SK-N-SH (cell line): ENCODE results near the gene ACOT8. TPM values are rescaled to one million over a fixed set of nuclear protein-coding genes. Genes with fewer than 3 reads are reported as not detected.

Experiments used
- CTCF ChIA-PET: fragments of 300-600, 350-600 bp; formaldehyde crosslinking; extraction: SDS; loops from one replicate; lab custom pipeline; 2021; lab: Yijun Ruan, JAX
- POLR2A ChIA-PET: fragments of 350-600 bp; sonication (Branson Sonifier 250); formaldehyde crosslinking; extraction: SDS; loops from one replicate; lab custom pipeline; 2020; ENCODE audit warnings: antibody characterized with exemption, inconsistent platforms; lab: Yijun Ruan, JAX
- DNase-seq: peaks from one replicate; pipeline ENCODE4 v3.0.0; 2012
- H2AFZ ChIP-seq: fragments of 200-600 bp; sonication (generic); 2 replicates; pipeline ENCODE4 v1.8.1; 2016; ENCODE audit warnings: antibody characterized with exemption, mild to moderate bottlenecking, low read depth
- H3F3A ChIP-seq: fragments of 200-600 bp; sonication (generic); replicated peaks from 2 replicates; pipeline ENCODE3; 2016; ENCODE audit warnings: antibody characterized with exemption, mild to moderate bottlenecking; ENCODE audit not compliant: insufficient read depth
- H3K27ac ChIP-seq, 2 experiments: fragments of 200-500 bp in 1 of 2; fragments of 200-600 bp in 1 of 2; sonication (Bioruptor generic) in 1 of 2; sonication (generic), shearing (Covaris generic) in 1 of 2; 2 replicates each; pipeline versions ENCODE4 v1.5.1 to v1.6.1; 2014 to 2016; ENCODE audit warnings: low read depth in 2 of 2, inconsistent platforms in 1 of 2, low read length in 1 of 2, mild to moderate bottlenecking in 1 of 2, mixed read lengths in 1 of 2
- H3K27me3 ChIP-seq: fragments of 200-600 bp; sonication (generic), shearing (Covaris generic); 2 replicates; pipeline ENCODE4 v1.6.1; 2016; ENCODE audit warnings: mixed run types; ENCODE audit not compliant: insufficient read depth
- H3K36me3 ChIP-seq, 2 experiments: fragments of 200-500 bp in 1 of 2; fragments of 200-600 bp in 1 of 2; sonication (Bioruptor generic) in 1 of 2; sonication (generic) in 1 of 2; replicated peaks in 1 of 2; 2 replicates each; pipeline versions ENCODE3 to v1.5.1; 2014 to 2016; ENCODE audit warnings: low read length in 1 of 2, mild to moderate bottlenecking in 1 of 2; ENCODE audit not compliant: insufficient read depth in 2 of 2, control insufficient read depth in 1 of 2
- H3K4me1 ChIP-seq, 2 experiments: fragments of 200-500 bp in 1 of 2; fragments of 200-600 bp in 1 of 2; sonication (Bioruptor generic) in 1 of 2; sonication (generic), shearing (Covaris generic) in 1 of 2; 2 replicates each; pipeline versions ENCODE4 v1.5.1 to v1.6.1; 2014 to 2016; ENCODE audit warnings: low read depth in 1 of 2, low read length in 1 of 2, mixed run types in 1 of 2; ENCODE audit not compliant: insufficient read depth in 2 of 2, control insufficient read depth in 1 of 2
- H3K4me2 ChIP-seq: fragments of 200-600 bp; sonication (generic), shearing (Covaris generic); 2 replicates; pipeline ENCODE4 v1.6.1; 2017; ENCODE audit warnings: mixed run types
- H3K4me3 ChIP-seq, 2 experiments: fragments of 200-500 bp in 1 of 2; fragments of 200-600 bp in 1 of 2; sonication (Bioruptor generic) in 1 of 2; sonication (generic), shearing (Covaris generic) in 1 of 2; 2 replicates each; pipeline versions ENCODE4 v1.5.1 to v1.8.1; 2014 to 2016; ENCODE audit warnings: low read depth in 2 of 2, inconsistent platforms in 1 of 2, low read length in 1 of 2, mild to moderate bottlenecking in 1 of 2, mixed read lengths in 1 of 2, moderate library complexity in 1 of 2
- H3K79me2 ChIP-seq: fragments of 200-600 bp; sonication (generic); 2 replicates; pipeline ENCODE4 v1.8.1; 2017; ENCODE audit warnings: mild to moderate bottlenecking; ENCODE audit not compliant: insufficient read depth
- H3K9ac ChIP-seq: fragments of 200-600 bp; sonication (generic); 2 replicates; pipeline ENCODE4 v1.6.1; 2017; ENCODE audit warnings: mixed run types
- H3K9me2 ChIP-seq: fragments of 200-600 bp; sonication (generic); 2 replicates; pipeline ENCODE4 v1.6.1; 2017; ENCODE audit warnings: mixed run types
- H3K9me3 ChIP-seq: fragments of 200-600 bp; sonication (generic); 2 replicates; pipeline ENCODE4 v1.6.1; 2017; ENCODE audit warnings: mixed run types, mild to moderate bottlenecking, moderate library complexity
- H4K20me1 ChIP-seq: fragments of 200-600 bp; sonication (generic); 2 replicates; pipeline ENCODE4 v1.6.1; 2017; ENCODE audit warnings: mild to moderate bottlenecking, mixed run types; ENCODE audit not compliant: insufficient read depth
- CTCF ChIP-seq: fragments of 200-600 bp; sonication (generic); IDR thresholded peaks from 2 replicates; pipeline ENCODE4 v1.6.1; 2017; ENCODE audit warnings: antibody characterized with exemption, mild to moderate bottlenecking, moderate library complexity
- FOXJ3 ChIP-seq: sonication (generic); formaldehyde crosslinking; IDR thresholded peaks from 2 replicates; pipeline ENCODE4 v1.5.1; 2020; ENCODE audit warnings: mild to moderate bottlenecking, missing genetic modification reagents
- FOXM1 ChIP-seq: IDR thresholded peaks from 2 replicates; pipeline ENCODE4 v1.4.0; 2012; ENCODE audit warnings: low read depth, mild to moderate bottlenecking
- GATA2 ChIP-seq: sonication (generic); formaldehyde crosslinking; IDR thresholded peaks from 2 replicates; pipeline ENCODE4 v1.5.0; 2020; ENCODE audit warnings: mild to moderate bottlenecking, missing genetic modification reagents
- IRF3 ChIP-seq: fragments of 150-350 bp; IDR thresholded peaks from 2 replicates; pipeline ENCODE4 v1.6.1; 2016; ENCODE audit warnings: mild to moderate bottlenecking, low read depth, low read length
- MEF2A ChIP-seq: IDR thresholded peaks from 2 replicates; pipeline ENCODE4 v1.4.0; 2012; ENCODE audit warnings: low read depth, borderline replicate concordance
- MXI1 ChIP-seq: IDR thresholded peaks from 2 replicates; pipeline ENCODE4 v1.6.1; 2012; ENCODE audit warnings: mild to moderate bottlenecking, low read depth, low read length, improper control_type of control experiment
- NFIC ChIP-seq: IDR thresholded peaks from 2 replicates; pipeline ENCODE4 v1.4.0; 2012; ENCODE audit warnings: borderline replicate concordance
- PBX3 ChIP-seq: IDR thresholded peaks from 2 replicates; pipeline ENCODE4; 2012
- REST ChIP-seq: IDR thresholded peaks from 2 replicates; pipeline ENCODE4 v1.6.1; 2012; ENCODE audit warnings: mild to moderate bottlenecking, low read depth, low read length, moderate library complexity
- YY1 ChIP-seq: IDR thresholded peaks from 2 replicates; pipeline ENCODE4 v1.4.0; 2012; ENCODE audit warnings: low read depth, mild to moderate bottlenecking
- ZBTB33 ChIP-seq: IDR thresholded peaks from 2 replicates; pipeline ENCODE4 v1.4.0; 2012; ENCODE audit warnings: low read depth, borderline replicate concordance
- WGBS: methylation state at CpG from one replicate; pipeline ENCODE4 v1.1.6; 2017; ENCODE audit warnings: low lambda C conversion rate; 5-methylcytosine and 5-hydroxymethylcytosine counted together
- polyA plus RNA-seq, 3 experiments: library from polyadenylated mRNA; depleted of rRNA; stranded (reverse); fragments of >200 nt; gene quantifications; 2 replicates each; pipeline ENCODE4 v1.2.3, GENCODE V29; 2012

Gene ACOT8
- polyA plus RNA-seq, 1 of the 3 experiments (the other 2 are of a cell fraction): 48.4 TPM

- H3K9me2 ChIP-seq: no peaks in the 10 kb centered on the region
- H4K20me1 ChIP-seq: no peaks in the 10 kb centered on the region
- peaks cover 3% of the 10 kb centered on the region for H3K79me2 ChIP-seq
- no peak overlapping the region for H3K9ac ChIP-seq
- no peaks in the 10 kb centered on the region for H3K27me3 ChIP-seq
- peaks cover 0 to under 1% of the 10 kb centered on the region in 2 experiments; a peak in 1 of 4 replicates for H3K4me1 ChIP-seq
- H3K27ac ChIP-seq: no peak overlapping the region
- TF ChIP-seq REST (no peak), YY1 (no peak), NFIC (no peak), MEF2A (no peak), FOXM1 (no peak), IRF3 (no peak), GATA2 (CRISPR knock-in tag) (no peak), FOXJ3 (CRISPR knock-in tag) (no peak)
- 82% methylated on average over 2 of the region's 2 CpGs for WGBS
- ChIA-PET POLR2A (no interaction called here), CTCF (interaction anchor here (0.6 to 1.2 kb wide), 3 partner anchors 8 to 98 kb away, joined by 3 to 4 read pairs (median 3); no protein-coding TSS in a partner anchor)
- peaks cover 13% of the 10 kb centered on the region for H3F3A ChIP-seq
- peaks cover 24 to 50% of the 10 kb centered on the region in 2 experiments for H3K36me3 ChIP-seq
- H3K4me3 ChIP-seq: no peak overlapping the region
- no peak overlapping the region for H3K4me2 ChIP-seq
- no peak overlapping the region for H2AFZ ChIP-seq
- no peaks in the 10 kb centered on the region for H3K9me3 ChIP-seq
- DNase-seq: no peak
Measured at GRCh38 chr20:45897289-45897688, 40.1 kb upstream of the ACOT8 start.

- POLR2A ChIA-PET: interaction anchor here (0.7 kb wide), 1 partner anchor 9 kb away, joined by 3 read pairs; no protein-coding TSS in a partner anchor
- no peak for DNase-seq
- H3K79me2 ChIP-seq: peaks cover 8% of the 10 kb centered on the region
- no peak overlapping the region for H3K9ac ChIP-seq
- no peak overlapping the region for H3K27ac ChIP-seq
- CTCF ChIA-PET: interaction anchor here (0.6 to 1.2 kb wide), 2 partner anchors 9 to 29 kb away, joined by 3 to 4 read pairs; no protein-coding TSS in a partner anchor
- H3K4me1 ChIP-seq: peaks cover 0 to 7% of the 10 kb centered on the region in 2 experiments; a peak in 2 of 4 replicates
- H4K20me1 ChIP-seq: no peaks in the 10 kb centered on the region
- H3F3A ChIP-seq: peaks cover 13% of the 10 kb centered on the region
- H3K36me3 ChIP-seq: peaks cover 24 to 45% of the 10 kb centered on the region in 2 experiments
- H3K27me3 ChIP-seq: no peaks in the 10 kb centered on the region
- TF ChIP-seq GATA2 (CRISPR knock-in tag): no peak
- TF ChIP-seq PBX3: no peak
- TF ChIP-seq NFIC: no peak
- no peak for TF ChIP-seq CTCF
- TF ChIP-seq ZBTB33: no peak
- TF ChIP-seq MEF2A: no peak
- no peak for TF ChIP-seq MXI1
- H3K4me3 ChIP-seq: no peak overlapping the region
- H3K9me2 ChIP-seq: no peaks in the 10 kb centered on the region
- H3K4me2 ChIP-seq: no peak overlapping the region
- no peaks in the 10 kb centered on the region for H3K9me3 ChIP-seq
- WGBS: 98% methylated on average over 14 of the region's 14 CpGs
- no peak overlapping the region for H2AFZ ChIP-seq
Measured at GRCh38 chr20:45896641-45897161, 39.5 kb upstream of the ACOT8 start.
